ENCODE data around the gene NIM1K. TPM values are rescaled to one million over a fixed set of nuclear protein-coding genes. Genes with fewer than 3 reads are reported as not detected.

The NIM1K gene
- total RNA-seq, 4 donors from 2014 or later: 0.42 to 2.3 (median 1.6) TPM

DNA sequence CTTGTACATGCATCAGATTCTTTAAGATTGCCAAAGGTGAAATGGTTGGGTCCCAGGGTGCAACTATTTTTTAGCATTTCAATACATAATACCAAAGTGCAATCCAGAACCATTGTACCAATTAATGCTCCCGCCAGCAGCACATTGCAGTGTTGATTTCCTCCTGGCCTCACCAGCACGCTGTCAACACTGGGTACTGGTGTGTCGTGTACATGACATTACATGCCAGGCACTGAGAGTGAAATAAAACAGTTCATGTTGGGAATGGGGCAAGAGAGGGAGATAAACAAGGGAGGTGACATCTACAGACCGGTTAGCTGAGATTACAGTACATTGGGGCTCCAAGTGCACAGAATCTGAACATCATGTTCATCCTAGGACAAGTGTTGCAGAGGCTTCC, 83.4 kb downstream of the NIM1K start:
- intact Hi-C loops (cut with DNase I): no loop called here
- Histone ChIP-seq H3K27ac (replicated peaks in 1 of 4) (no peak overlapping the region), H3K36me3 (peaks cover 0 to 9% (median 0%) of the 10 kb centered on the region in 4 donors), H3K4me3 (no peak overlapping the region), H3K27me3 (no peaks in the 10 kb centered on the region), H3K4me1 (peaks cover 0 to 4% (median 0%) of the 10 kb centered on the region in 4 donors), H3K9me3 (peaks cover 0 to 3% (median 0%) of the 10 kb centered on the region in 4 donors)
- TF ChIP-seq POLR2A (IDR thresholded peaks at IDR 0.05; ENCODE audit: low read depth) (no peak), POLR2AphosphoS5 (IDR thresholded peaks at IDR 0.05) (no peak), EP300 (IDR thresholded peaks at IDR 0.05) (no peak)
- TF ChIP-seq, protein P1, sequence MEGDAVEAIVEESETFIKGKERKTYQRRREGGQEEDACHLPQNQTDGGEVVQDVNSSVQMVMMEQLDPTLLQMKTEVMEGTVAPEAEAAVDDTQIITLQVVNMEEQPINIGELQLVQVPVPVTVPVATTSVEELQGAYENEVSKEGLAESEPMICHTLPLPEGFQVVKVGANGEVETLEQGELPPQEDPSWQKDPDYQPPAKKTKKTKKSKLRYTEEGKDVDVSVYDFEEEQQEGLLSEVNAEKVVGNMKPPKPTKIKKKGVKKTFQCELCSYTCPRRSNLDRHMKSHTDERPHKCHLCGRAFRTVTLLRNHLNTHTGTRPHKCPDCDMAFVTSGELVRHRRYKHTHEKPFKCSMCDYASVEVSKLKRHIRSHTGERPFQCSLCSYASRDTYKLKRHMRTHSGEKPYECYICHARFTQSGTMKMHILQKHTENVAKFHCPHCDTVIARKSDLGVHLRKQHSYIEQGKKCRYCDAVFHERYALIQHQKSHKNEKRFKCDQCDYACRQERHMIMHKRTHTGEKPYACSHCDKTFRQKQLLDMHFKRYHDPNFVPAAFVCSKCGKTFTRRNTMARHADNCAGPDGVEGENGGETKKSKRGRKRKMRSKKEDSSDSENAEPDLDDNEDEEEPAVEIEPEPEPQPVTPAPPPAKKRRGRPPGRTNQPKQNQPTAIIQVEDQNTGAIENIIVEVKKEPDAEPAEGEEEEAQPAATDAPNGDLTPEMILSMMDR (IDR thresholded peaks at IDR 0.05): no peak
- DNase-seq (ENCODE audit: extremely low spot score): no peak
- 87% methylated on average over 4 of the region's 4 CpGs for WGBS

DNA sequence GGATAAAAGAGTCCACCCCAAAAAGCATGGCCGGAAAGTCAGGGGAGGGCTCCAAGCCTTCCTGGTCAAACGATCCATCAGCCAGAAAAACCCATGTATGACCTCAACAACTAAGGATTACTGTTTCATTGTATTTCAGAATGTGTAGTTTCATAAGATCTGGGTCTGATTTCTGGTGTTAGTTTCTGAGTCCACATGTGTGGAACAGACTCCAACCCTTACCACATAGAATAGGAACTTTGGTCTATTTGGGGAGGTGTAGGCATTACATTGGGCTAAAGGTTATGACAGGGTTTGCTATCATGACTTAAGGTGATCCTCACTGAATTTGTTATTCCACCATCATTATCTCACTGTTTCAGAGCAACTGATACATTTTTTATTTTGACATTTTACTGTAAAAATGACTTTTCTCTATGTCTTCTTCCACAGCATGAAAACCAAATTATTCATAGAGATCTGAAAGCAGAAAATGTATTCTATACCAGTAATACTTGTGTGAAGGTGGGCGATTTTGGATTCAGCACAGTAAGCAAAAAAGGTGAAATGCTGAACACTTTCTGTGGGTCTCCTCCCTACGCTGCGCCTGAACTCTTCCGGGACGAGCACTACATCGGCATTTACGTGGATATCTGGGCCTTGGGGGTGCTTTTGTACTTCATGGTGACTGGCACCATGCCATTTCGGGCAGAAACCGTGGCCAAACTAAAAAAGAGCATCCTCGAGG, 87.7 kb downstream of the NIM1K start:
- no peaks in the 10 kb centered on the region for H3K9me3 ChIP-seq
- peaks cover 0 to 13% (median 0%) of the 10 kb centered on the region in 4 donors for H3K36me3 ChIP-seq
- intact Hi-C loops (cut with DNase I): no loop called here
- WGBS: 92% methylated on average over 12 of the region's 12 CpGs
- H3K27ac ChIP-seq (replicated peaks in 1 of 4): no peak overlapping the region
- H3K4me3 ChIP-seq: no peak overlapping the region
- no peaks in the 10 kb centered on the region for H3K27me3 ChIP-seq
- DNase-seq (ENCODE audit: extremely low spot score): no peak
- TF ChIP-seq, protein P1 (IDR thresholded peaks at IDR 0.05): no peak
- TF ChIP-seq POLR2AphosphoS5 (IDR thresholded peaks at IDR 0.05) (no peak), POLR2A (IDR thresholded peaks at IDR 0.05; ENCODE audit: low read depth) (no peak), EP300 (IDR thresholded peaks at IDR 0.05) (no peak)
- H3K4me1 ChIP-seq: peaks cover 0 to 4% (median 0%) of the 10 kb centered on the region in 4 donors

- H3K27ac ChIP-seq (replicated peaks in 1 of 4): no peak overlapping the region
- no peak for DNase-seq (ENCODE audit: extremely low spot score)
- H3K27me3 ChIP-seq: no peaks in the 10 kb centered on the region
- TF ChIP-seq POLR2AphosphoS5 (IDR thresholded peaks at IDR 0.05): no peak
- TF ChIP-seq, protein P1 (IDR thresholded peaks at IDR 0.05): no peak
- TF ChIP-seq POLR2A (IDR thresholded peaks at IDR 0.05; ENCODE audit: low read depth): no peak
- no peaks in the 10 kb centered on the region for H3K4me1 ChIP-seq
- no peaks in the 10 kb centered on the region for H3K9me3 ChIP-seq
- intact Hi-C loops (cut with DNase I): no loop called here
- 87% methylated on average over 6 of the region's 7 CpGs for WGBS
- peaks cover 0 to 22% (median 6%) of the 10 kb centered on the region in 4 donors for H3K36me3 ChIP-seq
- no peak overlapping the region for H3K4me3 ChIP-seq
These were observed 90.0 kb downstream of the NIM1K start for GRCh38 chr5:43281840-43282658.

- H3K27ac ChIP-seq (replicated peaks in 1 of 4): no peak overlapping the region
- no peaks in the 10 kb centered on the region for H3K27me3 ChIP-seq
- no peaks in the 10 kb centered on the region for H3K9me3 ChIP-seq
- no peak for TF ChIP-seq POLR2AphosphoS5 (IDR thresholded peaks at IDR 0.05)
- TF ChIP-seq EP300 (IDR thresholded peaks at IDR 0.05): no peak
- TF ChIP-seq, protein P1 (IDR thresholded peaks at IDR 0.05): no peak
- no peak for TF ChIP-seq POLR2A (IDR thresholded peaks at IDR 0.05; ENCODE audit: low read depth)
- no peak for DNase-seq (ENCODE audit: extremely low spot score)
- intact Hi-C loops (cut with DNase I): no loop called here
- H3K4me1 ChIP-seq: no peaks in the 10 kb centered on the region
- H3K4me3 ChIP-seq: no peak overlapping the region
- peaks cover 11 to 38% (median 26%) of the 10 kb centered on the region in 4 donors for H3K36me3 ChIP-seq
These were observed 94.6 kb downstream of the NIM1K start for GRCh38 chr5:43286623-43287022.

Measured in esophagus muscularis mucosa (tissue), 4 donors.